Osteocyte (in vitro differentiated cells): ENCODE data around the gene TNS1. TPM values are rescaled to one million over a fixed set of nuclear protein-coding genes. Genes with fewer than 3 reads are reported as not detected.

Experiments
- DNase-seq: peaks from one replicate; pipeline ENCODE4 v3.0.0; 2021; ENCODE audit warnings: mixed read lengths; ENCODE audit not compliant: unreplicated experiment; ENCODE audit errors: extremely low spot score
- H3K27ac Mint-ChIP-seq: one replicate; pipeline ENCODE4 v1.8.0; 2021; ENCODE audit warnings: mild to moderate bottlenecking, mixed read lengths; ENCODE audit not compliant: unreplicated experiment
- H3K27me3 Mint-ChIP-seq: one replicate; pipeline ENCODE4 v1.8.0; 2021; ENCODE audit warnings: mixed read lengths; ENCODE audit not compliant: unreplicated experiment
- H3K36me3 Mint-ChIP-seq: one replicate; pipeline ENCODE4 v1.8.0; 2021; ENCODE audit warnings: mixed read lengths; ENCODE audit not compliant: unreplicated experiment
- H3K4me1 Mint-ChIP-seq: one replicate; pipeline ENCODE4 v1.8.0; 2021; ENCODE audit warnings: mixed read lengths; ENCODE audit not compliant: unreplicated experiment
- H3K4me3 Mint-ChIP-seq: one replicate; pipeline ENCODE4 v1.8.0; 2021; ENCODE audit warnings: mild to moderate bottlenecking, moderate library complexity, mixed read lengths; ENCODE audit not compliant: unreplicated experiment
- H3K9me3 Mint-ChIP-seq: one replicate; pipeline ENCODE4 v1.8.0; 2021; ENCODE audit warnings: mixed read lengths; ENCODE audit not compliant: unreplicated experiment
- total RNA-seq: library from RNA; stranded (reverse); gene quantifications from 2 replicates; pipeline ENCODE4 v1.2.1, GENCODE V29; 2021
- TF ChIP-seq, protein P1 (sequence below): fragments of 200-600 bp; sonication (generic); IDR thresholded peaks from 2 replicates; pipeline ENCODE4 v1.5.0; 2021; ENCODE audit warnings: antibody characterized with exemption, mild to moderate bottlenecking, moderate library complexity

The TNS1 gene
- total RNA-seq, 1 donor from 2014 or later, result 80.8 TPM

DNA sequence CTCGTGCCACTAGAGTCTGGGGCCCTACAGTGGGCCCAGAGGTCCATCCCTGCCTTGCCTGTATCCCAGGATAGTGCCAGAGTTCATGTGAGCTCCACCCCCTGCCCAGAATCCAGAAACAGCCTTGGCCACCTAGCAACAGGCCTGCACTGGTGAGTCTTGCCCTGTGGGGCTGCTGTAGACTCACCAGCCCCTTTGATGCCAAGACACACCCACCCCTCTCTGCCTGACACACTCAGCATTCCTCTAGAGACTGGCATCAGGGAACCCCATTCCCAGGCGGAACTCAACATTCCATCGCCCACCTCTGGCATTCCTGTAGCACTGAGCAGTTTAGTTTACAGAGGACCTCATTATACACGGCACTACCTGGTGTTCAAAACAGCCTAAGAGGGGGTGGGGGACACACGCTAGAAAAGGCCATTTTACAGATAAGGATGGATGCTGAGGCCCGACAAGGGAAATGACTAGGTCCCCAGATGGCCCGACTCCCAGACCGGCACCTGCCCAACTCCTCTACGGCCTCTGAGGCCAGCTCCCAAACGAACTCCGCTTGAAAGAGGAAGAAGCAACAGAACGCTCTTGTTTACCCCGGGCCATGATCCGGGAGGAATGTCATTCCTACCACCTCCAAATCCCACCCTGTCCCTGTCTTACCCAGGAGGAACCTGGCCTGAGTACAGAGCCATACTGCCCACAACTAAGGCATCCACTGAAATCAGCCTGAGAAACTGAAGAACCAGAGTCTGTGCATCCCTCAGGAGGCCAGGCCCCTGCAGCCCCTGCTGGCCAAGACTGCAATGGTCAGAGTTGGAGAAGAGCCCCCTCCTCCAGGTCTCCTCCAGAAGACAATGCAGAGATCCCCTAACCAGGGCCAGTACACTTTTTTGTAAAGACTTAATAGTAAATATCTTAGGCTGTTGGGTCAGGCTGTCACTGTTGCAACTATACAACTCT, 180.2 kb downstream of the TNS1 start:
- TF ChIP-seq, protein P1, sequence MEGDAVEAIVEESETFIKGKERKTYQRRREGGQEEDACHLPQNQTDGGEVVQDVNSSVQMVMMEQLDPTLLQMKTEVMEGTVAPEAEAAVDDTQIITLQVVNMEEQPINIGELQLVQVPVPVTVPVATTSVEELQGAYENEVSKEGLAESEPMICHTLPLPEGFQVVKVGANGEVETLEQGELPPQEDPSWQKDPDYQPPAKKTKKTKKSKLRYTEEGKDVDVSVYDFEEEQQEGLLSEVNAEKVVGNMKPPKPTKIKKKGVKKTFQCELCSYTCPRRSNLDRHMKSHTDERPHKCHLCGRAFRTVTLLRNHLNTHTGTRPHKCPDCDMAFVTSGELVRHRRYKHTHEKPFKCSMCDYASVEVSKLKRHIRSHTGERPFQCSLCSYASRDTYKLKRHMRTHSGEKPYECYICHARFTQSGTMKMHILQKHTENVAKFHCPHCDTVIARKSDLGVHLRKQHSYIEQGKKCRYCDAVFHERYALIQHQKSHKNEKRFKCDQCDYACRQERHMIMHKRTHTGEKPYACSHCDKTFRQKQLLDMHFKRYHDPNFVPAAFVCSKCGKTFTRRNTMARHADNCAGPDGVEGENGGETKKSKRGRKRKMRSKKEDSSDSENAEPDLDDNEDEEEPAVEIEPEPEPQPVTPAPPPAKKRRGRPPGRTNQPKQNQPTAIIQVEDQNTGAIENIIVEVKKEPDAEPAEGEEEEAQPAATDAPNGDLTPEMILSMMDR, result no peak
- DNase-seq, result no peak
- Mint-ChIP-seq H3K4me1 (peaks cover 17% of the 10 kb centered on the region), H3K4me3 (no peak overlapping the region), H3K27ac (no peak overlapping the region), H3K9me3 (no peaks in the 10 kb centered on the region), H3K36me3 (peaks cover 21% of the 10 kb centered on the region), H3K27me3 (no peaks in the 10 kb centered on the region)

GRCh38 chr2:217821536-217822147, 181.2 kb downstream of the TNS1 start:
- Mint-ChIP-seq H3K9me3 (no peaks in the 10 kb centered on the region), H3K27ac (no peak overlapping the region), H3K36me3 (peaks cover 28% of the 10 kb centered on the region), H3K27me3 (no peaks in the 10 kb centered on the region), H3K4me3 (no peak overlapping the region), H3K4me1 (peaks cover 15% of the 10 kb centered on the region)
- no peak for DNase-seq
- TF ChIP-seq, protein P1, result no peak

- TF ChIP-seq, protein P1, result no peak
- Mint-ChIP-seq H3K27me3 (no peaks in the 10 kb centered on the region), H3K4me3 (no peak overlapping the region), H3K36me3 (peaks cover 29% of the 10 kb centered on the region), H3K9me3 (no peaks in the 10 kb centered on the region), H3K27ac (no peak overlapping the region), H3K4me1 (peaks cover 19% of the 10 kb centered on the region)
- no peak for DNase-seq
These were observed 181.9 kb downstream of the TNS1 start for GRCh38 chr2:217820904-217821303.

DNA sequence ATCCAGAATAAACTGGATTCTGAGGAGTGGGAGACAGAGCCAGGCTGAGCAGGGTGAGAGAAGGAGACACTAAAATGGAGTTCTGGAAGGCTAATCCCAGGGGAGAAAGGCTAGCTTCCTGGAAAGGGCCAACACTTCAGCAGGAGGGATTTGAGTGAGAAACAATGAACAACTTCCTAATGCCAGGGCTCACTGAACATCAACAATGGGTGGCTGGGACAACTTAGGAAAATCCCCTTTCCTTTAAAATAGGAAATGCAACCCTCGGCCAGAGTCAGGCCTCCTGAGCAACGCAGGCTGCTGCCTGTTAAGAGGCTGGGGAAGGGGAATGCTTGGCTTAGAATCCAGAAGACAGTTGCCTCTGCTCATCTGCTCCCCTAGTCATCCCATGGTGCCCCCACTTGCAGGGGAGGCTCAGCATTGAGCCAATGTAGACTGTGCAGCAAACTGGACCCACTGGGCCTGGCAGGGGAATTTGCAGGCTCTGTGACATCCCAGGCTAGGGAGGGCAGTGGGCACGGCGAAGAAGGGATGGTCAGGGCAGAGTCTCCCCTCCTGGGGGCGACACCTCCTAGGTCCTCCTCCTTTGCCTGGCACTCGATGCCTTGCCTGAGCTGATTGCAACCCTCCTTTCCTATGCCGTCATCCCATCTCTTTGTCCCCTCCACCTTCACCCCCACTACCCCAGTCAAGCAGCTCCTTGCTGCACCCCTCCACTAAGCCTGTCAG, 182.5 kb downstream of the TNS1 start:
- Mint-ChIP-seq H3K27ac (peak overlapping the region; percentile 56), H3K9me3 (no peaks in the 10 kb centered on the region), H3K27me3 (no peaks in the 10 kb centered on the region), H3K4me1 (peaks cover 19% of the 10 kb centered on the region), H3K36me3 (peaks cover 33% of the 10 kb centered on the region), H3K4me3 (no peak overlapping the region)
- no peak for DNase-seq
- TF ChIP-seq, protein P1, result no peak
